Liver (tissue), 9 donors: ENCODE data around the gene ARHGAP19. TPM values are rescaled to one million over a fixed set of nuclear protein-coding genes. Genes with fewer than 3 reads are reported as not detected.

ENCODE experiments used
- DNase-seq: peaks from one replicate; pipeline ENCODE4 v3.0.0-alpha.2; 2017; ENCODE audit warnings: low spot score
- H3K27ac ChIP-seq, 2 donors: one replicate each; pipeline ENCODE4 v1.7.0; 2013; ENCODE audit warnings: inconsistent platforms in 2 of 2, low read length in 2 of 2, control low read depth in 1 of 2, low read depth in 1 of 2, mild to moderate bottlenecking in 1 of 2
- H3K27me3 ChIP-seq, 4 donors: one replicate each; pipeline versions ENCODE4 v1.6.1 to v1.7.0; 2013; ENCODE audit warnings: low read length in 3 of 4, inconsistent platforms in 1 of 4, mild to moderate bottlenecking in 1 of 4, moderate library complexity in 1 of 4; ENCODE audit not compliant: control insufficient read depth in 4 of 4, insufficient read depth in 4 of 4
- H3K36me3 ChIP-seq, 4 donors: one replicate each; pipeline versions ENCODE4 v1.6.1 to v1.7.0; 2013; ENCODE audit warnings: low read length in 3 of 4, mild to moderate bottlenecking in 3 of 4, low read depth in 1 of 4, moderate library complexity in 1 of 4; ENCODE audit not compliant: control insufficient read depth in 4 of 4, insufficient read depth in 3 of 4
- H3K4me1 ChIP-seq, 4 donors: one replicate each; pipeline versions ENCODE4 v1.6.1 to v1.7.0; 2013; ENCODE audit warnings: low read length in 3 of 4, mild to moderate bottlenecking in 3 of 4, moderate library complexity in 1 of 4; ENCODE audit not compliant: control insufficient read depth in 4 of 4, insufficient read depth in 4 of 4
- H3K4me3 ChIP-seq, 3 donors: one replicate each; pipeline versions ENCODE4 v1.6.1 to v1.7.0; 2013; ENCODE audit warnings: low read length in 3 of 3, control low read depth in 1 of 3, low read depth in 1 of 3, mild to moderate bottlenecking in 1 of 3
- H3K9ac ChIP-seq, 2 donors: one replicate each; pipeline ENCODE4 v1.7.0; 2013; ENCODE audit warnings: low read length in 2 of 2, mild to moderate bottlenecking in 2 of 2, moderate library complexity in 2 of 2, control low read depth in 1 of 2, low read depth in 1 of 2
- H3K9me3 ChIP-seq, 4 donors: one replicate each; pipeline versions ENCODE4 v1.6.1 to v1.7.0; 2013; ENCODE audit warnings: low read length in 3 of 4; ENCODE audit not compliant: control insufficient read depth in 4 of 4
- EGR1 ChIP-seq, 2 donors: IDR thresholded peaks; 2 replicates each; pipeline ENCODE4 v1.6.1; 2016 to 2018; ENCODE audit warnings: antibody characterized with exemption in 2 of 2, low read depth in 2 of 2
- FOXA1 ChIP-seq: IDR thresholded peaks from 2 replicates; pipeline ENCODE4 v1.6.1; 2016; ENCODE audit warnings: antibody characterized with exemption
- FOXA2 ChIP-seq: IDR thresholded peaks from 2 replicates; pipeline ENCODE4 v1.6.1; 2016; ENCODE audit warnings: antibody characterized with exemption
- GABPA ChIP-seq, 2 donors: IDR thresholded peaks in 1 of 2; conservative IDR thresholded peaks in 1 of 2; 2 replicates each; pipeline ENCODE4 v1.6.1; 2016; ENCODE audit warnings: antibody characterized with exemption in 2 of 2, mild to moderate bottlenecking in 1 of 2, moderate library complexity in 1 of 2
- HNF4A ChIP-seq, 2 donors: conservative IDR thresholded peaks; 2 replicates each; pipeline ENCODE4 v1.6.1; 2016; ENCODE audit warnings: antibody characterized with exemption in 2 of 2, mild to moderate bottlenecking in 2 of 2
- JUND ChIP-seq, 2 donors: IDR thresholded peaks; 2 replicates each; pipeline ENCODE4 v1.6.1; 2016; ENCODE audit warnings: antibody characterized with exemption in 2 of 2
- NR2F2 ChIP-seq: IDR thresholded peaks from 2 replicates; pipeline ENCODE4 v1.6.1; 2016; ENCODE audit warnings: antibody characterized with exemption
- RAD21 ChIP-seq, 2 donors: IDR thresholded peaks; 2 replicates each; pipeline ENCODE4 v1.6.1; 2016; ENCODE audit warnings: antibody characterized with exemption in 2 of 2, mild to moderate bottlenecking in 2 of 2
- REST ChIP-seq: IDR thresholded peaks from 2 replicates; pipeline ENCODE4 v1.6.1; 2016; ENCODE audit warnings: antibody characterized with exemption, mild to moderate bottlenecking
- RXRA ChIP-seq, 2 donors: IDR thresholded peaks; 2 replicates each; pipeline ENCODE4 v1.6.1; 2017 to 2018; ENCODE audit warnings: antibody characterized with exemption in 2 of 2, mild to moderate bottlenecking in 1 of 2
- SP1 ChIP-seq: IDR thresholded peaks from 2 replicates; pipeline ENCODE4 v1.6.1; 2018; ENCODE audit warnings: antibody characterized with exemption, mild to moderate bottlenecking
- TAF1 ChIP-seq: conservative IDR thresholded peaks from 2 replicates; pipeline ENCODE4 v1.6.1; 2016; ENCODE audit warnings: antibody characterized with exemption, mild to moderate bottlenecking
- YY1 ChIP-seq: IDR thresholded peaks from 2 replicates; pipeline ENCODE4 v1.6.1; 2016; ENCODE audit warnings: antibody characterized with exemption, mild to moderate bottlenecking
- WGBS: extraction: QIAGEN DNeasy Blood & Tissue Kit; methylation state at CpG from one replicate; pipeline ENCODE4 v1.1.7; 2013; 5-methylcytosine and 5-hydroxymethylcytosine counted together
- polyA plus RNA-seq, 2 donors: library from polyadenylated mRNA; stranded (reverse) in 1 of 2; unstranded in 1 of 2; fragments of 200-250 nt in 1 of 2; fragments of >200 nt in 1 of 2; fragmentation: Nextera tagmentation in 1 of 2; extraction: Ambion mirVana in 1 of 2; gene quantifications; one replicate each; pipeline versions ENCODE4 v1.2.1 to v1.2.3, GENCODE V29; 2013 to 2015
- total RNA-seq, 2 donors: library from RNA; depleted of rRNA; stranded (reverse); fragments of >200 nt; gene quantifications; one replicate each; pipeline ENCODE4 v1.2.3, GENCODE V29; 2014
- TF ChIP-seq, protein P1 (sequence below): IDR thresholded peaks from 2 replicates; pipeline ENCODE4 v1.6.1; 2016; ENCODE audit warnings: antibody characterized with exemption
- TF ChIP-seq, protein P2 (sequence below): fragments of 150-350 bp; IDR thresholded peaks from 2 replicates; pipeline ENCODE4 v1.5.1; 2017; ENCODE audit warnings: improper control_type of control experiment, low read depth, low read length; ENCODE audit not compliant: missing input control
- TF ChIP-seq, protein P3 (sequence below): IDR thresholded peaks from 2 replicates; pipeline ENCODE4 v1.6.1; 2016; ENCODE audit warnings: antibody characterized with exemption
- TF ChIP-seq, protein P4 (sequence below): IDR thresholded peaks from 2 replicates; pipeline ENCODE4 v1.6.1; 2016; ENCODE audit warnings: antibody characterized with exemption
- donor health status: healthy.
- donor health status: healthy.
- donor health status: healthy.
- donor health status: healthy.
- donor health status: healthy.

ARHGAP19 gene
- total and polyA plus RNA-seq, 4 donors, result 1.6 to 23.4 (median 3.6) TPM

- Histone ChIP-seq H3K9ac (peak overlapping the region; percentile 85 to 94), H3K4me3 (peak overlapping the region; percentile 71 to 90 (median 75)), H3K4me1 (peaks cover 0 to 30% (median 13%) of the 10 kb centered on the region in 4 donors), H3K27me3 (no peaks in the 10 kb centered on the region), H3K27ac (peak overlapping the region; percentile 98 to 100), H3K9me3 (no peaks in the 10 kb centered on the region), H3K36me3 (no peaks in the 10 kb centered on the region)
- DNase-seq, result peak; percentile 68
- WGBS, result under 1% methylated on average over 83 of the region's 83 CpGs
- TF ChIP-seq FOXA1 (no peak), YY1 (peak; percentile 63), TAF1 (peak; percentile 60), RAD21 (IDR thresholded peaks at IDR 0.05) (peak in 1 of 2 donors; percentile 54), HNF4A (conservative IDR thresholded peaks at IDR 0.05) (peak in 1 of 2 donors; percentile 34), SP1 (peak; percentile 48), RXRA (IDR thresholded peaks at IDR 0.05) (peak; percentile 38 to 77), FOXA2 (no peak), EGR1 (IDR thresholded peaks at IDR 0.05; ENCODE audit: low read depth in 2 of 2) (no peak)
- TF ChIP-seq, protein P1, sequence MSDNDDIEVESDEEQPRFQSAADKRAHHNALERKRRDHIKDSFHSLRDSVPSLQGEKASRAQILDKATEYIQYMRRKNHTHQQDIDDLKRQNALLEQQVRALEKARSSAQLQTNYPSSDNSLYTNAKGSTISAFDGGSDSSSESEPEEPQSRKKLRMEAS, result no peak
Measured at GRCh38 chr10:97319671-97320479, 27.4 kb upstream of the ARHGAP19 start.

DNA sequence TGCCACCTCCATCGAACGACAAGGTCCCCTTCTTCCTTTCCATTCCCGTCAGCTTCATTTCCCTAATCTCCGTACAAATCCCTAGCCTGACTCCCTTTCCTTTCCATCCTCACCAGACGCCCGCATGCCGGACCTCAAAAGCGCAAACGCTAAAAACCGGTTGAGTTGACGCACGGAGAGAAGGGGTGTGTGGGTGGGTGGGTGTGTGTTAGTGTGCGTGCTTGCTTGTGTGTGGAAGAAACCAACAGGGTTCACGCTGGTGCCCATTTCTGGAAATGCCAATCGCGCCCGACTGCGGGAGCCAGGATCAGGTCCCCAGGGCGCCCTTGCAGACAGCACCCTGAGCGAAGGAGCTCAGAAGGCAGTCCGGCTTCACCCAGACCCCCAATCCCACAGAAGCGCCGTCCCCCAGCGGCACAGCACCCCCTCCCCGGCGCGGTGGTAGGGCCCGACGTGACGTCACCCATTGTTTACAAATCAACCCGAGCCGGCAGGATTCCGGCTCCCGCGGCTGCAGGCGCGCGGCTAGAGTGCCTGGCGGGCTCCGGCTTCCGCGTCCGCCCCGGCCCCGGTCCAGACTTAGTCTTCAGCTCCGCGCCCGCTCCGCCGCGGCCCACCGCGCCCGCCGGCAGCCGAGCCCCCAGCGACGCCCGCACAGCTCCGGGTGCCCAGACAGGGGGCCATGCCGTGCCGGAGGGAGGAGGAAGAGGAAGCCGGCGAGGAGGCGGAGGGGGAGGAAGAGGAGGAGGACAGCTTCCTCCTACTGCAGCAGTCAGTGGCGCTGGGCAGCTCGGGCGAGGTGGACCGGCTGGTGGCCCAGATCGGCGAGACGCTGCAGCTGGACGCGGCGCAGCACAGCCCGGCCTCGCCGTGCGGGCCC, 26.6 kb upstream of the ARHGAP19 start, which contains the start of gene FRAT1:
Gene FRAT1 (plus strand): TSS at position 500 of the 880 bp plus-strand sequence. CDS start 183 bp downstream, at position 683.
- Histone ChIP-seq H3K9ac (peak within 1 kb of the TSS; percentile 87 to 94), H3K4me3 (peak within 1 kb of the TSS; percentile 71 to 90 (median 75)), H3K27me3 (no peaks in the 10 kb centered on the region), H3K4me1 (peaks cover 0 to 30% (median 13%) of the 10 kb centered on the region in 4 donors), H3K27ac (peak within 1 kb of the TSS; percentile 98 to 100), H3K9me3 (no peaks in the 10 kb centered on the region), H3K36me3 (no peaks in the 10 kb centered on the region)
- DNase-seq, result peak; percentile 92
- TF ChIP-seq SP1 (no peak), RAD21 (IDR thresholded peaks at IDR 0.05) (peak in 1 of 2 donors; percentile 39), FOXA1 (peak; percentile 35), HNF4A (conservative IDR thresholded peaks at IDR 0.05) (peak in 1 of 2 donors; percentile 4), YY1 (peak; percentile 63), REST (peak; percentile 88), EGR1 (IDR thresholded peaks at IDR 0.05; ENCODE audit: low read depth in 2 of 2) (peak; percentile 78 to 86), FOXA2 (peak; percentile 62), GABPA (IDR thresholded peaks at IDR 0.05 in 1 of 2, conservative IDR thresholded peaks at IDR 0.05 in 1 of 2) (no peak), NR2F2 (no peak), JUND (IDR thresholded peaks at IDR 0.05) (peak; percentile 51 to 69), TAF1 (peak; percentile 44), RXRA (IDR thresholded peaks at IDR 0.05) (peak; percentile 14 to 22)
- TF ChIP-seq, protein P2, sequence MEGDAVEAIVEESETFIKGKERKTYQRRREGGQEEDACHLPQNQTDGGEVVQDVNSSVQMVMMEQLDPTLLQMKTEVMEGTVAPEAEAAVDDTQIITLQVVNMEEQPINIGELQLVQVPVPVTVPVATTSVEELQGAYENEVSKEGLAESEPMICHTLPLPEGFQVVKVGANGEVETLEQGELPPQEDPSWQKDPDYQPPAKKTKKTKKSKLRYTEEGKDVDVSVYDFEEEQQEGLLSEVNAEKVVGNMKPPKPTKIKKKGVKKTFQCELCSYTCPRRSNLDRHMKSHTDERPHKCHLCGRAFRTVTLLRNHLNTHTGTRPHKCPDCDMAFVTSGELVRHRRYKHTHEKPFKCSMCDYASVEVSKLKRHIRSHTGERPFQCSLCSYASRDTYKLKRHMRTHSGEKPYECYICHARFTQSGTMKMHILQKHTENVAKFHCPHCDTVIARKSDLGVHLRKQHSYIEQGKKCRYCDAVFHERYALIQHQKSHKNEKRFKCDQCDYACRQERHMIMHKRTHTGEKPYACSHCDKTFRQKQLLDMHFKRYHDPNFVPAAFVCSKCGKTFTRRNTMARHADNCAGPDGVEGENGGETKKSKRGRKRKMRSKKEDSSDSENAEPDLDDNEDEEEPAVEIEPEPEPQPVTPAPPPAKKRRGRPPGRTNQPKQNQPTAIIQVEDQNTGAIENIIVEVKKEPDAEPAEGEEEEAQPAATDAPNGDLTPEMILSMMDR, result no peak
- TF ChIP-seq, protein P1, result peak; percentile 71
- TF ChIP-seq, protein P3, sequence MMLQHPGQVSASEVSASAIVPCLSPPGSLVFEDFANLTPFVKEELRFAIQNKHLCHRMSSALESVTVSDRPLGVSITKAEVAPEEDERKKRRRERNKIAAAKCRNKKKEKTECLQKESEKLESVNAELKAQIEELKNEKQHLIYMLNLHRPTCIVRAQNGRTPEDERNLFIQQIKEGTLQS, result peak; percentile 51
- TF ChIP-seq, protein P4, sequence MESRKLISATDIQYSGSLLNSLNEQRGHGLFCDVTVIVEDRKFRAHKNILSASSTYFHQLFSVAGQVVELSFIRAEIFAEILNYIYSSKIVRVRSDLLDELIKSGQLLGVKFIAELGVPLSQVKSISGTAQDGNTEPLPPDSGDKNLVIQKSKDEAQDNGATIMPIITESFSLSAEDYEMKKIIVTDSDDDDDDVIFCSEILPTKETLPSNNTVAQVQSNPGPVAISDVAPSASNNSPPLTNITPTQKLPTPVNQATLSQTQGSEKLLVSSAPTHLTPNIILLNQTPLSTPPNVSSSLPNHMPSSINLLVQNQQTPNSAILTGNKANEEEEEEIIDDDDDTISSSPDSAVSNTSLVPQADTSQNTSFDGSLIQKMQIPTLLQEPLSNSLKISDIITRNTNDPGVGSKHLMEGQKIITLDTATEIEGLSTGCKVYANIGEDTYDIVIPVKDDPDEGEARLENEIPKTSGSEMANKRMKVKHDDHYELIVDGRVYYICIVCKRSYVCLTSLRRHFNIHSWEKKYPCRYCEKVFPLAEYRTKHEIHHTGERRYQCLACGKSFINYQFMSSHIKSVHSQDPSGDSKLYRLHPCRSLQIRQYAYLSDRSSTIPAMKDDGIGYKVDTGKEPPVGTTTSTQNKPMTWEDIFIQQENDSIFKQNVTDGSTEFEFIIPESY, result no peak
- under 1% methylated on average over 79 of the region's 79 CpGs for WGBS
